B cell (primary cell): Measurements from ENCODE around the gene OR14A16. TPM values are rescaled to one million over a fixed set of nuclear protein-coding genes. Genes with fewer than 3 reads are reported as not detected.

Experiments
- ATAC-seq: fragments of 200-7000 bp; cut with Tn5 transposase; one replicate; pipeline ENCODE4 v1.10.0; 2021; ENCODE audit warnings: low read depth, mild to moderate bottlenecking, moderate number of reproducible peaks, moderate library complexity
- CTCF ChIA-PET: fragments of 350-600 bp; sonication (Branson Sonifier 250); formaldehyde crosslinking; loops from one replicate; lab custom pipeline; 2021; ENCODE audit warnings: antibody characterized with exemption, inconsistent platforms; lab: Charles Lee
- POLR2A ChIA-PET: fragments of 350-600 bp; sonication (Branson Sonifier 250); formaldehyde crosslinking; loops from one replicate; lab custom pipeline; 2021; ENCODE audit warnings: antibody characterized with exemption; lab: Charles Lee
- DNase-seq: peaks from one replicate; pipeline ENCODE4 v3.0.0; 2013
- H2AFZ ChIP-seq: 2 replicates; pipeline ENCODE4 v1.6.1; 2012; ENCODE audit warnings: mild to moderate bottlenecking, low read depth, low read length; ENCODE audit not compliant: insufficient read depth, poor library complexity, severe bottlenecking
- H3K27ac ChIP-seq, 2 donors: 1 replicate in 1 of 2; 2 replicates in 1 of 2; pipeline ENCODE4 v1.5.1; 2012 to 2013; ENCODE audit warnings: low read length in 2 of 2, mild to moderate bottlenecking in 2 of 2, moderate library complexity in 1 of 2
- H3K27me3 ChIP-seq, 4 experiments: fragments of 200-600 bp in 1 of 4; sonication (generic) in 1 of 4; replicated peaks in 1 of 4; 1 replicate in 2 of 4; 2 replicates in 2 of 4; pipeline versions ENCODE4 v1.6.1 to v1.7.0; 2013 to 2016; ENCODE audit warnings: low read length in 3 of 4, mild to moderate bottlenecking in 2 of 4, mixed read lengths in 1 of 4, moderate library complexity in 1 of 4; ENCODE audit not compliant: insufficient read depth in 4 of 4, control insufficient read depth in 3 of 4; ENCODE audit errors: control extremely low read depth in 1 of 4
- H3K36me3 ChIP-seq, 2 experiments: replicated peaks in 1 of 2; 1 replicate in 1 of 2; 2 replicates in 1 of 2; pipeline versions ENCODE4 v1.6.1 to v1.7.1; 2013; ENCODE audit warnings: low read length in 1 of 2; ENCODE audit not compliant: insufficient read depth in 2 of 2, control insufficient read depth in 1 of 2; ENCODE audit errors: control extremely low read depth in 1 of 2, extremely low read depth in 1 of 2
- H3K4me1 ChIP-seq, 2 donors: fragments of 200-600 bp in 1 of 2; sonication (generic) in 1 of 2; 1 replicate in 1 of 2; 2 replicates in 1 of 2; pipeline versions ENCODE4 v1.5.1 to v1.6.1; 2013 to 2017; ENCODE audit warnings: low read length in 2 of 2; ENCODE audit not compliant: control insufficient read depth in 2 of 2, insufficient read depth in 2 of 2
- H3K4me2 ChIP-seq: replicated peaks from 2 replicates; pipeline ENCODE3; 2012; ENCODE audit warnings: mild to moderate bottlenecking, low read depth, low read length; ENCODE audit not compliant: poor library complexity, severe bottlenecking
- H3K4me3 ChIP-seq, 5 experiments: fragments of 200-600 bp in 1 of 5; sonication (generic) in 1 of 5; 1 replicate in 3 of 5; 2 replicates in 2 of 5; pipeline versions ENCODE4 v1.5.1 to v1.7.0; 2011 to 2016; ENCODE audit warnings: low read length in 4 of 5, mild to moderate bottlenecking in 4 of 5, low read depth in 2 of 5, control low read depth in 1 of 5, moderate library complexity in 1 of 5; ENCODE audit not compliant: insufficient read depth in 1 of 5; ENCODE audit errors: control extremely low read depth in 1 of 5, extremely low read depth in 1 of 5
- H3K79me2 ChIP-seq: fragments of 200-600 bp; sonication (generic); one replicate; pipeline ENCODE4 v1.6.0; 2016; ENCODE audit warnings: low read length; ENCODE audit not compliant: control insufficient read depth, insufficient read depth
- H3K9ac ChIP-seq: fragments of 200-600 bp; sonication (generic); 2 replicates; pipeline ENCODE4 v1.6.1; 2017; ENCODE audit warnings: mild to moderate bottlenecking, low read length, moderate library complexity
- H3K9me3 ChIP-seq, 3 donors: one replicate each; pipeline versions ENCODE4 v1.6.1 to v1.7.1; 2013; ENCODE audit warnings: low read length in 2 of 3; ENCODE audit not compliant: control insufficient read depth in 2 of 3, insufficient read depth in 1 of 3; ENCODE audit errors: control extremely low read depth in 1 of 3
- H4K20me1 ChIP-seq: 2 replicates; pipeline ENCODE4 v1.6.0; 2012; ENCODE audit warnings: mild to moderate bottlenecking, low read length; ENCODE audit not compliant: insufficient read depth, control insufficient read depth, poor library complexity, severe bottlenecking
- H3K27ac Mint-ChIP-seq: one replicate; pipeline ENCODE4 v1.8.0; 2021; ENCODE audit warnings: mixed read lengths
- H3K27me3 Mint-ChIP-seq: one replicate; pipeline ENCODE4 v1.8.0; 2021; ENCODE audit warnings: mixed read lengths
- H3K4me1 Mint-ChIP-seq: one replicate; pipeline ENCODE4 v1.8.0; 2021; ENCODE audit warnings: mixed read lengths
- H3K4me3 Mint-ChIP-seq: one replicate; pipeline ENCODE4 v1.8.0; 2021; ENCODE audit warnings: mixed read lengths
- H3K9me3 Mint-ChIP-seq: one replicate; pipeline ENCODE4 v1.8.0; 2022; ENCODE audit warnings: mixed read lengths; ENCODE audit not compliant: insufficient read depth
- CTCF ChIP-seq: fragments of 200-600 bp; IDR thresholded peaks from one replicate; pipeline ENCODE4 v1.8.0; 2022; ENCODE audit warnings: antibody characterized with exemption, mild to moderate bottlenecking
- EZH2 ChIP-seq: IDR thresholded peaks from 2 replicates; pipeline ENCODE4 v1.6.1; 2012; ENCODE audit warnings: borderline replicate concordance, low read depth, mild to moderate bottlenecking, moderate library complexity, low read length; ENCODE audit not compliant: insufficient read depth, poor library complexity, severe bottlenecking
- intact Hi-C: fragments of 100-400 bp; cut with micrococcal nuclease; formaldehyde crosslinking; loops from one replicate; pipeline ENCODE4 v1.10.0; 2022
- polyA plus RNA-seq: library from polyadenylated mRNA; depleted of rRNA; stranded (reverse); fragments of >200 nt; gene quantifications from 2 replicates; pipeline ENCODE4 v1.2.3, GENCODE V29; 2012
- total RNA-seq, 2 donors: library from RNA; stranded (reverse); fragments of 120-200 nt in 1 of 2; gene quantifications; 1 replicate in 1 of 2; 2 replicates in 1 of 2; pipeline versions ENCODE4 v1.2.3 to v1.2.4, GENCODE V29; 2013 to 2022

OR14A16 gene
- total and polyA plus RNA-seq, 2 donors (not counting 1 experiment from before 2014, with no cell fraction given): not detected

DNA sequence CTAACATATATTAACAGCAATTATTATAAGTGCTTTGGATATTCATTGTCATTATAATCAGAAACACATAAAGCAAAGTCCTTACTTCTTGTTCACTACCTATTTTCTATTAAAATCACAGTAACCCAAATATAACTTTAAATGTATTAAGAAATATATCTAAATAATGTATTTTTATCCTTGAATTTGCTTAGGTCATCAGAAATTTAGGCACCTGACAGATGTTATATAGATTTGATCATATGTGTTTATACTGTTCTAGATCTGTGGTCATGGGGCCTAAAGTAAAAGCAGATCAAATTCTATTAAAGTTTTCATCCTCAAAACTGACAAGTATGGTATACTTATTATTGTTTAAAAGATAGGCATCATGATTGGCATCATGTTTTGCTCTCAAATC lies 54.3 kb downstream of the OR14A16 start:
- Histone ChIP-seq H3K27me3 (no peaks in the 10 kb centered on the region), H3K4me3 (no peak overlapping the region), H4K20me1 (no peaks in the 10 kb centered on the region), H3K79me2 (no peaks in the 10 kb centered on the region), H3K9ac (no peak overlapping the region), H3K27ac (no peak overlapping the region), H3K9me3 (no peaks in the 10 kb centered on the region), H3K4me1 (no peaks in the 10 kb centered on the region), H3K4me2 (no peak overlapping the region), H2AFZ (no peak overlapping the region), H3K36me3 (no peaks in the 10 kb centered on the region)
- ChIA-PET POLR2A (no interaction called here), CTCF (no interaction called here)
- Mint-ChIP-seq H3K4me3 (no peak overlapping the region), H3K4me1 (no peaks in the 10 kb centered on the region), H3K27ac (no peak overlapping the region), H3K9me3 (no peaks in the 10 kb centered on the region), H3K27me3 (no peaks in the 10 kb centered on the region)
- TF ChIP-seq EZH2: no peak
- TF ChIP-seq CTCF: no peak
- DNase-seq: no peak
- no peak for ATAC-seq
- intact Hi-C loops: no loop called here

Other genes with a start within 250 kb of the OR14A16 start
- not detected in 2 replicates for gene OR2G2, start 235.8 kb downstream of the OR14A16 start, total RNA-seq
- not detected in 2 replicates for gene OR2G2, start 235.8 kb downstream of the OR14A16 start, polyA plus RNA-seq
- gene OR2G3, start 218.5 kb downstream of the OR14A16 start, total RNA-seq: not detected in 2 replicates
- not detected in 2 replicates for gene OR2G3, start 218.5 kb downstream of the OR14A16 start, polyA plus RNA-seq
- not detected in 2 replicates for gene OR13G1, start 144.4 kb downstream of the OR14A16 start, total RNA-seq
- not detected in 2 replicates for gene OR13G1, start 144.4 kb downstream of the OR14A16 start, polyA plus RNA-seq
- not detected in 2 replicates for gene OR6F1, start 107.5 kb downstream of the OR14A16 start, total RNA-seq
- not detected in 2 replicates for gene OR6F1, start 107.5 kb downstream of the OR14A16 start, polyA plus RNA-seq
- not detected in 2 replicates for gene OR14K1, start 85.5 kb downstream of the OR14A16 start, total RNA-seq
- not detected in 2 replicates for gene OR14K1, start 85.5 kb downstream of the OR14A16 start, polyA plus RNA-seq
- not detected in 2 replicates for gene OR14A2, start 76.0 kb downstream of the OR14A16 start, total RNA-seq
- not detected in 2 replicates for gene OR14A2, start 76.0 kb downstream of the OR14A16 start, polyA plus RNA-seq
- gene OR1C1, start 63.6 kb downstream of the OR14A16 start, total RNA-seq: not detected in 2 replicates
- not detected in 2 replicates for gene OR1C1, start 63.6 kb downstream of the OR14A16 start, polyA plus RNA-seq
- gene OR11L1, start 17.8 kb upstream of the OR14A16 start, total RNA-seq: not detected in 2 replicates
- not detected in 2 replicates for gene OR11L1, start 17.8 kb upstream of the OR14A16 start, polyA plus RNA-seq
- 0.68 and 0.84 TPM in 2 replicates for gene TRIM58, start 33.1 kb upstream of the OR14A16 start, total RNA-seq
- gene TRIM58, start 33.1 kb upstream of the OR14A16 start, polyA plus RNA-seq: 1.5 and 1.6 TPM in 2 replicates
- 0.34 TPM in 1 of 2 replicates, not detected in the other for gene OR2W3, start 71.5 kb upstream of the OR14A16 start, total RNA-seq
- 1.5 and 2.5 TPM in 2 replicates for gene OR2W3, start 71.5 kb upstream of the OR14A16 start, polyA plus RNA-seq
- gene OR2T8, start 96.1 kb upstream of the OR14A16 start, total RNA-seq: not detected in 2 replicates
- 0.67 TPM in 1 of 2 replicates, not detected in the other for gene OR2T8, start 96.1 kb upstream of the OR14A16 start, polyA plus RNA-seq
- gene OR2AJ1, start 100.8 kb upstream of the OR14A16 start, total RNA-seq: not detected in 2 replicates
- gene OR2AJ1, start 100.8 kb upstream of the OR14A16 start, polyA plus RNA-seq: not detected in 2 replicates
- 0.44 and 0.94 TPM in 2 replicates for gene OR2L8, start 124.7 kb upstream of the OR14A16 start, total RNA-seq
- 0.20 TPM in 1 of 2 replicates, not detected in the other for gene OR2L8, start 124.7 kb upstream of the OR14A16 start, polyA plus RNA-seq
- gene OR2AK2, start 141.1 kb upstream of the OR14A16 start, total RNA-seq: 0.39 and 0.61 TPM in 2 replicates
- 0.27 and 0.60 TPM in 2 replicates for gene OR2AK2, start 141.1 kb upstream of the OR14A16 start, polyA plus RNA-seq
- 0.27 TPM in 1 of 2 replicates, not detected in the other for gene OR2L5, start 189.5 kb upstream of the OR14A16 start, total RNA-seq
- 0.09 and 0.13 TPM in 2 replicates for gene OR2L5, start 189.5 kb upstream of the OR14A16 start, polyA plus RNA-seq
- gene OR2L2, start 206.0 kb upstream of the OR14A16 start, total RNA-seq: 0.44 and 0.52 TPM in 2 replicates
- 0.72 and 1.7 TPM in 2 replicates for gene OR2L2, start 206.0 kb upstream of the OR14A16 start, polyA plus RNA-seq
- gene OR2L3, start 222.7 kb upstream of the OR14A16 start, total RNA-seq: 0.10 TPM in 1 of 2 replicates, not detected in the other
- gene OR2L3, start 222.7 kb upstream of the OR14A16 start, polyA plus RNA-seq: 0.17 and 0.42 TPM in 2 replicates